ENCODE data around the gene HSDL2.

The HSDL2 gene

GRCh38 chr9:112462855-112463254 lies 82.9 kb downstream of the HSDL2 start:
- DNase-seq = no peak

DNA sequence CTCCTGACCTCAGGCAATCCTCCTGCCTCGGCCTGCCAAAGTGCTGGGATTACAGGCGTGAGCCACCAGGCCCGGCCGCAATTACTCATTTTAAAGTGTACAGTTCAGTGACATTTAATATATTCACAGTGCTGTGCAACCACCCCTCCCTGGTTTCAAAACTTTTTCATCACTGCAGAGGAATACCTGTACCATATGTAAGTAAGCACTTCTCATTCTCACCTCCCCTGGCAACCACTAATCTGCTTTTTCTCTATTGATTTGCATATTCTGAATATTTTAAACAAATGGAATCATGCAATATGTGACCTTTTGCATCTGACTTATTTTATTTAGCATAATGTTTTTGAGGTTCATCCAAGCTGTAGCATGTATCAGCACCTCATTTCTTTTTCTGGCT lies 85.4 kb downstream of the HSDL2 start:
- no peak for DNase-seq

- no peak for DNase-seq
Observed at GRCh38 chr9:112472996-112473395, 93.1 kb downstream of the HSDL2 start.

- no peak for DNase-seq
Observed at GRCh38 chr9:112473986-112474385, 94.1 kb downstream of the HSDL2 start.

DNA sequence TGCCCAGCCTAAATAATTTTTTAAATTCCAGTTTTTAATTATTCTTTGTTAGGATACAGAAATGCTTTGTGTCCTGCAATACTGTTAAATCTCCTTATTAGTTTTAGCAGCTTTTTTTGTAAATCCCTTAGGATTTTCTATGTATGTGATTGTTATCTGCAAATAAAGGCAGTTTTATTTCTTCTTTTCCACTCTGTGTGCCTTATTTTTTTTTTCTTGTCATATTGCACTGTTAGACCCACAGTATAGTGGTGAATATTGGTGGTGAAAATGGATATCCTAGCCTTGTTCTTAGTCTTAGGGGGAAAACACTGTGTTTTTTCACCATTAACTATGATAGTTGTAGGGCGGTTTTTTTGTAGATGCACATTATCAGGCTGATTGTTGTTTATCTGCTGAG lies 95.4 kb downstream of the HSDL2 start:
- DNase-seq = no peak

- no peak for DNase-seq
Observed at GRCh38 chr9:112477330-112477729, 97.4 kb downstream of the HSDL2 start.

DNA sequence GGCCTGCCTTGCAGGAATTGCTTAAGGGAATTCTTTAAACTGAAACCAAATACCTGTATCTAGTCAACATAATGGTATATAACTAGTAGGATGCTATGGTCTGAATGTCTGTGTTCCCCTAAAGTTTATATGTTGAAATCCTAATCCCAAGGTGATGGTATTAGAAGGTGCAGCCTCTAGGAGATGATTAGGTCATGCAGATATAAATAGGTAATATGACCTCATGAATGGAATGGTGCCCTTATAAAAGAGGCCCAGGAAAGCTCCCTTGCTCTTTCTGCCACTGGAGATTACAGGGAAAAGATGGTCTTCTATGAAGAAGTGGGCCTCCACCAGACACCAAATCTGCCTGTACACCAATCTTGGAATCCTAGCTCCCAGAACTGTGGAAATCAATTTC lies 99.3 kb downstream of the HSDL2 start:
- DNase-seq = no peak

DNA sequence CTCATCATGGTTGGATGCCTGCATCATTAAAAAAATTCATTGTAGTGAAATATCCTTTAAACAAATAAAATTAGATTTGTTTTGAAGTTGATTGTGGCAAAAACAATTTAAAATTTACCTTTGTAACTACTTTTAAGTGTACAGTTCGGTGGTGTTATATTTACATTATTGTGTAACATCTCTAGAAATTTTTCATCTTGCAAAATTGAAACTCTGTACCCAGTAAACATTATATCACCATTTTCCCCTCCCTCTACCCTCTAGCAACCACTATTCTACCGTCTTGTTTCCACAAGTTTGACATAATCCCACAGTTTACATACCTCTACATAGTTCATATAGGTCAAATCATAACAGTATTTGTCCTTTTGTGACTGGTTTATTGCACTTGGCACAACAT lies 104.7 kb downstream of the HSDL2 start:
- DNase-seq = no peak

DNA sequence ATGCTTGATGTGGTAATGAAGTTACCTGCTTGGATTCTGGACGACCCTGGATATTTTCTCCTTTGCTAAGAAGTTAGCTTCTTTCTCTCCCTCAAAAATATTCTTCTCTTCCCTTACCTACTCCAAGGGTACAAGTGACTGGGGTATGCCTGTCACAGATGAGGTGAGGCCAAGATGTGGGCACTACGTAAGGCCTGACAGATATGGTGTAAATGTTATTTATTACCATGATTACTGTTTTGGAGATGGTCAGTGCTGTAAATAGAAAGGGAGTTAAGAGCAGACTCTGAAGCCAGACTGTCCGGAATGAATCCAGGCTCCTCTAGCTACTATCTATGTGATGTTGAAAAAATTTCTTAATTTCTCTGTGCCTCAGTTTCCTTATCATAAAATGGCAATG lies 105.7 kb downstream of the HSDL2 start:
- no peak for DNase-seq

- DNase-seq = peak; percentile 80
Observed at GRCh38 chr9:112486221-112487007, 106.5 kb downstream of the HSDL2 start, which contains the start of gene KIAA1958. KIAA1958 (plus strand) TSS chr9:112486827; CDS start chr9:112574081, 87,254 bp downstream.

DNA sequence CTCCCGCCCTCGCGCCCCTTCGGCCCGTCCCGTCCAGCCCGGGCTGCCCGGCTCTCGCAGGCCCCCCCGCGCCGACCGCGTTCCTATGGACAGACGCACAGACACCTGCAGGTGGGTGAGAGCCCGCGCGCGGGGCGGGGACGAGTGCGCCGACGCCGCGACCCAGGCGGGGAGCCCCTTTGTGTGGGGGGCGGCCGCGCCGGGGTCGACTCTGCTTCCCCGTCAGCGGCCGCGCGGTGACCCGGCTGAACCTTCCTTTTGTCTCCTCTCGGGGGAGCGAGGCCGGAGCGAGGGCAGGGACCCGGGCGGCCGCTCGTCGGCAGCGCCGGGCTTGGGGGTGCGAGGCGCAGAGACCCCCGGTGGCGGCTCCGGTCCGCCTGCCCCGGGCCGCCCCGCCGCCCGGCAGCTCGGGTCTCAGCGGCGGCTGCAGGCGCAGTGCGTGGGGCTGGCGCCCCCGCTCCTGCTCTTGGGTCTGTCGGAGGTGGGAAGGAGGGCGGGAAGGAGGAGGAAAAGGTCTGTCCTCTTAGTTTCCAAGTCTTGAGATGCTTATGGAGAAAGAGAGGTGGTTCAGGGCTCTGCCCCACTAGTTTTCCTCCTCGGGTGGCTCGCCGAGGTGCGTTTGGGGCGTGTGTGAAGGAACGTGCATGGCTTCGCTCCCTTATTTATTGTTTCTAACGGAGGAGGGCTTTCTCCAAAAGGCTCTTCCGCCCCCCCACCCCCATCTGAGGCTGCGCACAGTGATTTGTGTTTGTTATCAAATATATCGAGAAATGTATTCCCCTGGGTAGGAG lies 107.3 kb downstream of the HSDL2 start:
- peak; percentile 36 for DNase-seq

DNA sequence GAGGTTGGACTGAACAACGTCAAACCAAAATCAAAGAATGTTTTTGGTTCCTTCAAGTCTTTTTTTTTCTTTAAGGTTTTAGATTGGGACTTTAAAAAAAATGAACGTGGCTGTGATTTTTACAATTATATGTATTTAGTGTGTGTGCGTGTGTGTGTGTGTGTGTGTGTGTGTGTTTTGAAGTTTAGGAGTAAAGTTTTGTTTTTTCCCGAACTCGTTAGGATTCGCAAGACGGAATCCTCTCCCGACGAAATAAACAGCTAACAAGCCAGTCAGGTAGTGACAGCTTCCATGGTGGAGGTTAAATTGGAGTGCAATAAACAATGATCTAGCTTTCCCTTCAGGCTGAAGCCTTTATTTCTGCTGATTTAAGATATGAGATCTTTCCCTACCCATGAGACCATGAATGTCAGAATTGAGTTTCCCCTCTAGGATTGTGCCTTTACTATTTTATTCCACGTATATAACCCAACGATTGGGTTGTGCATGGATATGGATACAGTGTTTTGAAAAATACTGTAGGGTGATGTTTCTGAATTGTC lies 108.0 kb downstream of the HSDL2 start:
- DNase-seq = no peak

DNA sequence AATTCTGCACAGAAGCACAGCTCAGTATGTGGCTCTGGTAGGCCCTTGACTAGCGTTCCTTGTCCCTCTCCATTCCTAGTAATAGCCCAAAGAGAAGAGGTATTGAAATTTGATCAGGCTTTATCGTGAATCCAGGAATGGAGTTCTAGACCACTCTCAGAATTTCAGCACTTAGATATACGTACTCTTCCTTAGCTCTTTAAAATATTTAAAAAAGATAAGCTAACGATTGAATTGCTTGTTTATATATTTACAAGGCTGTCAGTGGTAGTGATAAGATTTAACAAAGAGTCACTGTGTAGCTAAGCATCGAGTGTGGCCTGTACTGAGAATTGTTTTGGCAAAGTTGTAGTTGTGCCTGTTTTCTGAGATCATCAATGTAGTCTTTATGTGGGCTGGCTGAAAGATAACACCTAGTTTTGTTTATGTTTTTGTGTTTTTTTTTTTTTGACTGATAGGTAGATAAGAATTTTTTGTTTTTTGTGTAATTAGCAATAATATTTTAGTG lies 109.2 kb downstream of the HSDL2 start:
- DNase-seq = no peak

DNA sequence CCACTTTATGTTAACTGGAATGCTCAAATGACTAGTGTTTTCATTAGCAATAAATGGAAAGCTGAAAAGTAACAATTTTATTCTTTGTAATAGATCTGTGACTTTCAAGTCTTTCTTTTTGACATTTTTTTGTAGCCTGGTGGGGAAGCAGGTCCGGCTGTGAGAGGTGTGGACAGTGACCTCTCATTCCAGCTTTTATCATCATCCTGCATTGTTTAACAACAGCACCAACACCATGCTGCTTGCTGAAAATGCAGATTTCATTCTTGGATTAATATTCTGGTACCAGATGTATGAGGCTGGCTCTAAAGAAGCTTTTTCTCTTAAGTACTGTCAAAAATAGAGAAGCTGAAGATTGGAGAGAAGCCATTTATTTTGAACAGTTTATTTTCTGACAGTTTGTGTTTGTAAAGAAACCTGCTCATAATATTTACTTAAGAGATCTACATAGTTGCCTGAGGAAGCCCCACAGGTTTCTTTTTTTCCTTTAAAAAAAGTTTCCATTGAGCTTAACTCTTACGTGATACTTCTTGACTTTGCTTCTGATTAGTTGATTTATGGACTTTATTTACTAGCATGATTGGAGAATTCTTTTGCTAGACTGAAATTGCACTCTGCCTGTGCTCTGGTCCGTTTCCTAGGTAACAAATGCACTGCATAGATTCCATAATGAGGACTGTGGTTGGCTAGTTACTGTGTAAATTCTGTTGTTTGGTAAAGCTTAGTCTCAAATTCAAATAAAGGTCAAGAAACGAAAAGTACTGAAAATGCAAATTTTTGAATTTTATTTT lies 110.2 kb downstream of the HSDL2 start:
- no peak for DNase-seq

DNA sequence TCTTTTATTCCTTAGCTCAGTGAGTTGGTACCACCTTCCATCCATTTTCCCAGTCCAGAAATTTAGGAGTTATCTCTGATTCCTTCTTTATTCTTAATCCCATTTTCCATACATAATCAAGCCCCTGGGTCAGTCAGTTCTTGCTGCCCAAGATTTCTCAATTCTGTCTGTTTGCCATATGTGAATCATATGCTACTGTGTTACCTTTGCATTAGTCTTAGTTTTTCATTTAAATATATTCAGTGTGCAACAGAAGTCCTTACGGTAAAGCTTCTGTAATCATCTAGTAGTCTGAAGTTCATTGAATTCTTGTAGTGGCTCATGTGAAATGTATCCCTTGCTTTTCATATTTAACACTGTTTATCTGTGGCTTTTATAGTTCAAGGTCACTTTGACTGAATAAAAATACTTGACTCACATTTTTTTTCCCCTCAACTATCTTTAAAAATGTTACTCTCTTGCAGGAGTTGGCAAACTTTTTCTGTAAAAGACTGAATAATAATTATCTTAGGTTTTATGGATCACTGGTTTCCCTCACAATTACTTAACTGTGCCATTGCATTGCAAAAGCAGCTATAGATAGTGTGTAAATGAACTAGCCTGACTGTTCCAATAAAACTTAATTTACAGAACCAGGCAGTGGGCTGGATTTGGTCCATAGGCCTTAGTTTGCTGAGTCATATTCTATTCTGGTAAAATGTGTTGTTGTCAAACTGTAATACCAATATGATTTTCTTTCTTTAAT lies 113.7 kb downstream of the HSDL2 start:
- no peak for DNase-seq

DNA sequence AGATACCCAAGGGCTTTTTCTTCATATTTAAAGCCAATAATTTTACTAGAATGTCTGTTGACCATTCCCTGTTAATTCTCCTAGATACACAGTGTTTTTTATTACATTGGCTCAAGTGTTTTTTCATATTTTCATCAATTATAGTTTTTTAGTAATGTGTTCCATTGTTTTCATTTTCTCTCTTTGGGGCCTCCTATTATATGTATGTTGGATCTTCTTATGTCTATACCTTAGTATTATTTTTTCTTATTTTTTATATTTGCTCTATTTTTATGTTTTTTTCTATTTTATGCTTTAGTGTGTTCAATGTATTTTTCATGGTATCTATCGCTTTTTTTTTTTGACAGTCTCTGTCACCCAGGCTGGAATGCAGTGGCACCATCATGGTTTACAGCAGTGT lies 114.2 kb downstream of the HSDL2 start:
- no peak for DNase-seq

DNA sequence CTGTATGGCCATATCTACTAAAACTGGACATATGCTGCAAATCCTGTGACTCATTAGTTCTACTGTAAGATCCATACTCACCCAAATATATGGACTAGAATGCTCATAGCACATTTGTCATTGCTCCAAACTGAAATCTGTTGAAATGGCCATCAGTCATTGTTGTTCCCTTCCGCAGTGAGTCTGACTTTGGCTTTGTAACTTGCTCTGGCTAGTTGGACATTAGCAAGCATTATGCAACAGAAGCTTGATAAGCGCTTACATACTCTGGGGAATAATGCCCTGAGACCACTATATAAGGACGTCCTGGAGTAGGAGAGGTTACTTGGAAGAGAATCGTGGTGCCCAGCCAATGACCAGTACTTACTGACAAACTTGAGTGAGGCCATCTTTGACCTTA lies 115.7 kb downstream of the HSDL2 start:
- DNase-seq = no peak

GRCh38 chr9:112496074-112496722 lies 116.3 kb downstream of the HSDL2 start:
- DNase-seq = no peak

- no peak for DNase-seq
Observed at GRCh38 chr9:112500842-112501241, 120.9 kb downstream of the HSDL2 start.

DNA sequence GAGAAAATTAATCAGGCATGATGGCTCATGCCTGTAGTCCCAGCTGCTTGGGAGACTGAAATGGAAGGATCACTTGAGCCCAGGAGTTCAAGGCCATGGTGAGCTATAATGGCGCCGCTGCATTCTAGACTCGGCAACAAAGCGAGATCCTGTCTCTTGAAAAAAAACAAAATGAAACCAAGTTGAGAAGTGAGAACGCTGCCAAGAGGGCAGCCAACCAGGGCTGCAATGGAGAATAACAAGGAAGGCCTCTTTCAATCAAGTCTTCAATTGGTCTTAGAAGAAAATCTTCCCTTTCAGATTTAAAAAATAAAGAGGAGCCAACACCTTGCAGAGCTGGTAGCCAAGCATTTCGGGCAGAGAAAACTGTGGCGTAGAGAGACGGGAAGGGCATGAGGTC lies 121.4 kb downstream of the HSDL2 start:
- no peak for DNase-seq

GRCh38 chr9:112502175-112502946 lies 122.5 kb downstream of the HSDL2 start:
- no peak for DNase-seq

Data from CD4-positive, alpha-beta T cell treated with Interleukin-4 for 4 hours (primary cell).